Ovary (tissue), 9 donors: ENCODE measurements around the gene C10orf143. TPM values are rescaled to one million over a fixed set of nuclear protein-coding genes. Genes with fewer than 3 reads are reported as not detected.

Experiments used
- DNase-seq, 5 donors: peaks; one replicate each; pipeline ENCODE4 v3.0.0-alpha.2; 2019 to 2020
- H3K27ac ChIP-seq, 2 donors: fragments of 200-600 bp; one replicate each; pipeline versions ENCODE4 v1.5.1 to v1.8.0; 2019 to 2022
- H3K27me3 ChIP-seq: fragments of 200-600 bp; one replicate; pipeline ENCODE4 v1.8.0; 2022
- H3K36me3 ChIP-seq: fragments of 200-600 bp; sonication (generic); one replicate; pipeline ENCODE4 v1.5.1; 2019
- H3K4me1 ChIP-seq: one replicate; pipeline ENCODE4 v1.8.1; 2013; ENCODE audit warnings: mild to moderate bottlenecking, moderate library complexity; ENCODE audit not compliant: insufficient read depth
- H3K4me3 ChIP-seq: fragments of 200-600 bp; sonication (generic); one replicate; pipeline ENCODE4 v1.5.1; 2017
- H3K9me3 ChIP-seq, 2 donors: fragments of 200-600 bp in 1 of 2; sonication (generic) in 1 of 2; one replicate each; pipeline versions ENCODE4 v1.5.1 to v1.8.1; 2013 to 2019; ENCODE audit warnings: mild to moderate bottlenecking in 1 of 2, moderate library complexity in 1 of 2
- CTCF ChIP-seq, 3 donors: fragments of 450-650 bp in 2 of 3; fragments of 200-600 bp in 1 of 3; IDR thresholded peaks; one replicate each; pipeline versions ENCODE4 v1.5.1 to v1.8.0; 2016 to 2022; ENCODE audit warnings: antibody characterized with exemption in 3 of 3, mild to moderate bottlenecking in 1 of 3
- EP300 ChIP-seq: sonication (generic); formaldehyde crosslinking; IDR thresholded peaks from one replicate; pipeline ENCODE4 v1.6.1; 2017; ENCODE audit warnings: antibody characterized with exemption
- POLR2A ChIP-seq: fragments of 450-650 bp; IDR thresholded peaks from one replicate; pipeline ENCODE4 v1.6.1; 2017; ENCODE audit warnings: antibody characterized with exemption, mild to moderate bottlenecking, moderate library complexity
- WGBS, 3 donors: extraction: QIAGEN DNeasy Blood & Tissue Kit in 1 of 3; methylation state at CpG; one replicate each; pipeline versions ENCODE4 v1.1.5 to v1.1.7; 2013 to 2017; 5-methylcytosine and 5-hydroxymethylcytosine counted together
- intact Hi-C, 4 donors: fragments of 100-400 bp; cut with DNase I; formaldehyde crosslinking; loops; one replicate each; pipeline versions ENCODE4 v1.11.0 to v1.15.1; 2022 to 2023
- polyA plus RNA-seq, 2 donors: library from polyadenylated mRNA; stranded (reverse); fragments of 200-250 nt in 1 of 2; fragments of 350-450 nt in 1 of 2; fragmentation: Illumina TruSeq in 1 of 2; extraction: RNeasy Lipid Tissue Mini Kit (QIAGEN cat#74804) in 1 of 2; gene quantifications; one replicate each; pipeline ENCODE4 v1.2.3, GENCODE V29; 2013 to 2014
- total RNA-seq, 7 donors: library from RNA; depleted of rRNA in 2 of 7; stranded (reverse); fragments of >200 nt in 2 of 7; fragmentation: NEBNext Ultra II Directional in 3 of 7; extraction: Animal tissue kit (Norgen Biotek cat#: 25700) in 3 of 7; gene quantifications; one replicate each; pipeline versions ENCODE4 v1.1.0 to v1.2.4, GENCODE V29; 2016 to 2023
- donor health status: DM: no; HTN: no; CAD: no; lungs with moderate emphysema.
- donor health status: DM: no; HTN: no; CAD: no.
- donor health status: Bipolar disorder and iron deficiency.
- donor health status: DM: yes; HTN: yes; CAD: no.
- donor health status: DM: no; HTN: no; CAD: no.
- donor health status: DM: yes; HTN: yes; CAD: no.

The C10orf143 gene
- total and polyA plus RNA-seq, 9 donors, result 3.1 to 10.3 (median 5.9) TPM

- Histone ChIP-seq H3K4me1 (no peaks in the 10 kb centered on the region), H3K27ac (no peak overlapping the region), H3K36me3 (no peaks in the 10 kb centered on the region), H3K27me3 (no peaks in the 10 kb centered on the region), H3K9me3 (no peaks in the 10 kb centered on the region), H3K4me3 (no peak overlapping the region)
- TF ChIP-seq POLR2A (no peak), CTCF (IDR thresholded peaks at IDR 0.05) (no peak), EP300 (no peak)
- intact Hi-C loops, result no loop called here
- no peak for DNase-seq
- WGBS, 3 donors, result 86 to 92% (median 90%) methylated on average over 11 of the region's 11 CpGs
These were observed 70.3 kb downstream of the C10orf143 start for GRCh38 chr10:130040351-130040750.

GRCh38 chr10:130039141-130039540 is 71.5 kb downstream of the C10orf143 start:
- Histone ChIP-seq H3K36me3 (no peaks in the 10 kb centered on the region), H3K4me1 (no peaks in the 10 kb centered on the region), H3K9me3 (no peaks in the 10 kb centered on the region), H3K4me3 (no peak overlapping the region), H3K27ac (no peak overlapping the region), H3K27me3 (no peaks in the 10 kb centered on the region)
- intact Hi-C loops, result no loop called here
- TF ChIP-seq POLR2A, result no peak
- TF ChIP-seq CTCF (IDR thresholded peaks at IDR 0.05), result no peak
- no peak for TF ChIP-seq EP300
- 64 to 84% (median 80%) methylated on average over 9 of the region's 9 CpGs for WGBS, 3 donors
- no peak for DNase-seq

DNA sequence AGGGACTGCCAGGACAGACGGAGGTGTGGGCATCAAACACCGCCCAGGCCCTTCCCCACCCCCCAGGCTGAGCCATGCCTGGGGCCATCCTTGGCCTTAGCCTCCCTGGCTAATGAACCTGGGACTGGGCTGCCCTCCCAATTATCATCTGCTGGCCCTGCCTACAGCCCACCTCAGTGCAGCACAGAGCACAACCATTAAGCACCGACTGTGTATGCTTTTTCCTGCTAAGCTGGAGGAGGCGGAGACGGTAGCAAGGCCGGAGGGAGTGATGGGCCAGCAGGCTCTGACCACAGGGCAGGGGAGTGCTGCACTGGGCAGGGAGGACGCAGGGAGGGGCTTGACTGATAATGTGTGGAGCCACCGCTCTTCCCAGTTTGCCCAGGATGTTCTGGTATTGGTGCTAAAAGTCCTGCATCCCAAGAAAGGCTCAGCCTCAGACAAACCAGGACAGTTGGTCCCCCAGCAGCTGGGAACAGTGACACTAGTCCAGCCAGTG is 72.0 kb downstream of the C10orf143 start:
- H3K36me3 ChIP-seq, result no peaks in the 10 kb centered on the region
- intact Hi-C loops, result no loop called here
- WGBS, 3 donors, result 66 to 75% (median 68%) methylated on average over 8 of the region's 8 CpGs
- no peak for TF ChIP-seq POLR2A
- no peak overlapping the region for H3K27ac ChIP-seq
- H3K4me3 ChIP-seq, result no peak overlapping the region
- DNase-seq, result no peak
- no peaks in the 10 kb centered on the region for H3K9me3 ChIP-seq
- H3K27me3 ChIP-seq, result no peaks in the 10 kb centered on the region
- H3K4me1 ChIP-seq, result no peaks in the 10 kb centered on the region

DNA sequence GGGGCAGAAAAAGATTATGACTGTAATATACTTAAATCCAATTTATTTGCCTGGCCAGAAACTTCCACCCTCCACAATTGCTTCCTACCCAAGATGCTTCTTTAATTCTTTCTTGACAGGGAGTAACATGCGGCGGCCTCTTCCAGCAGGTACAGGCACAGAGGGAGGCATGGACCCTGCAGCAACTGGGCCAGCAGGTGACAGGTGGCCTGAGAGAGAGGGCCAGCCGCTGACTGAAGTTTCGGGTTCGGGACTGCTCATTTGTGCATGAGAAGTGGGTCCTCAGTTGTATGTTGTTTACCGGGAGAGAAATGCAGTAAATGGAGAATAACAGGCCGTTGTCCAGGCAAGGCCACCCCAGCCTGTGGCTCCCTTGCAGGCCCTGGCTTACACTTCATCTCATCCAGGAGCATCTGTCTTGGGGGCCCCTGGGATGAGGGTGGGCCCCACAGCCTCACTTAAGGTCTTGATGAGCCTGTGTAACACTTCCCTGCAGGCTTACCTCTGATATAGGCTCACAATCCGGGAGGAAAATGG is 72.5 kb downstream of the C10orf143 start:
- intact Hi-C loops, result no loop called here

More for the DNA sequence above, 72.5 kb downstream of the C10orf143 start:
- Histone ChIP-seq H3K4me3 (no peak overlapping the region), H3K4me1 (no peaks in the 10 kb centered on the region), H3K27ac (no peak overlapping the region), H3K9me3 (no peaks in the 10 kb centered on the region), H3K27me3 (no peaks in the 10 kb centered on the region), H3K36me3 (no peaks in the 10 kb centered on the region)
- no peak for TF ChIP-seq POLR2A
- TF ChIP-seq CTCF (IDR thresholded peaks at IDR 0.05), result no peak
- TF ChIP-seq EP300, result no peak
- DNase-seq, result no peak
- WGBS, 3 donors, result 81 to 84% (median 83%) methylated on average over 8 of the region's 8 CpGs
